SK-N-SH treated with all-trans-retinoic acid at 6 μM for 48 hours (cell line): ENCODE data around the gene ACER1.
A peak's percentile ranks its signal among the peaks of the same experiment; 100 is the strongest.
"Not testable (repeated sequence)": the region's sequence is repeated elsewhere in the genome, so short reads cannot be mapped to it uniquely, and the experiment has no call there.

ENCODE experiments used
- ATAC-seq: fragments of 200-7000 bp; cut with Tn5 transposase; 3 replicates; pipeline ENCODE4 v1.9.1; 2020; ENCODE audit warnings: mild to moderate bottlenecking, moderate library complexity
- ARNTL ChIP-seq: fragments of 450-650 bp; formaldehyde crosslinking; IDR thresholded peaks from 2 replicates; pipeline ENCODE4 v1.5.0; 2020; ENCODE audit warnings: low read depth, mild to moderate bottlenecking, moderate library complexity, borderline replicate concordance
- BACH2 ChIP-seq: fragments of 250-450 bp; sonication (Bioruptor Pico); IDR thresholded peaks from 2 replicates; pipeline ENCODE4 v1.9.0; 2021; ENCODE audit warnings: mild to moderate bottlenecking, borderline replicate concordance
- CREB5 ChIP-seq: fragments of 250-450 bp; sonication (Bioruptor Pico); IDR thresholded peaks from 2 replicates; pipeline ENCODE4 v1.5.1; 2020; ENCODE audit warnings: low read depth, mild to moderate bottlenecking, moderate library complexity
- CSDC2 ChIP-seq: fragments of 250-450 bp; sonication (Bioruptor Pico); IDR thresholded peaks from 2 replicates; pipeline ENCODE4 v1.5.0; 2020; ENCODE audit warnings: mild to moderate bottlenecking, moderate library complexity
- CSRNP3 ChIP-seq: fragments of 250-450 bp; sonication (Bioruptor Pico); IDR thresholded peaks from 2 replicates; pipeline ENCODE4 v1.5.1; 2021; ENCODE audit warnings: mild to moderate bottlenecking, moderate library complexity
- ESRRG ChIP-seq: fragments of 250-450 bp; sonication (Bioruptor Pico); IDR thresholded peaks from 2 replicates; pipeline ENCODE4 v1.6.1; 2021; ENCODE audit warnings: mild to moderate bottlenecking
- GLIS3 ChIP-seq: fragments of 250-450 bp; sonication (Bioruptor Pico); IDR thresholded peaks from 2 replicates; pipeline ENCODE4 v1.5.0; 2020; ENCODE audit warnings: mild to moderate bottlenecking, moderate library complexity
- ISL1 ChIP-seq: fragments of 250-450 bp; sonication (Bioruptor Pico); IDR thresholded peaks from 2 replicates; pipeline ENCODE4 v2.1.2; 2022; ENCODE audit warnings: mild to moderate bottlenecking, moderate library complexity
- POU6F1 ChIP-seq: fragments of 250-450 bp; sonication (Bioruptor Pico); IDR thresholded peaks from 2 replicates; pipeline ENCODE4 v1.8.0; 2021; ENCODE audit warnings: low read depth, mild to moderate bottlenecking, moderate library complexity, borderline replicate concordance
- PPARA ChIP-seq: fragments of 250-450 bp; sonication (Bioruptor Pico); IDR thresholded peaks from 2 replicates; pipeline ENCODE4 v1.5.0; 2020; ENCODE audit warnings: mild to moderate bottlenecking, borderline replicate concordance
- RARB ChIP-seq: fragments of 250-450 bp; sonication (Bioruptor Pico); IDR thresholded peaks from 2 replicates; pipeline ENCODE4 v1.8.0; 2021; ENCODE audit warnings: mild to moderate bottlenecking, moderate library complexity
- SNAI2 ChIP-seq: fragments of 250-450 bp; sonication (Bioruptor Pico); IDR thresholded peaks from 2 replicates; pipeline ENCODE4 v1.5.0; 2020; ENCODE audit warnings: mild to moderate bottlenecking, moderate library complexity
- TCF4 ChIP-seq: fragments of 250-450 bp; sonication (Bioruptor Pico); IDR thresholded peaks from 2 replicates; pipeline ENCODE4 v1.8.0; 2021; ENCODE audit warnings: mild to moderate bottlenecking, moderate library complexity, borderline replicate concordance
- TOX ChIP-seq: fragments of 250-450 bp; sonication (Bioruptor Pico); IDR thresholded peaks from 2 replicates; pipeline ENCODE4 v1.8.0; 2021; ENCODE audit warnings: mild to moderate bottlenecking, moderate library complexity, borderline replicate concordance
- TSHZ2 ChIP-seq: fragments of 250-450 bp; sonication (Bioruptor Pico); IDR thresholded peaks from 2 replicates; pipeline ENCODE4 v1.5.0; 2020; ENCODE audit warnings: mild to moderate bottlenecking, moderate library complexity
- ZFP3 ChIP-seq: fragments of 250-450 bp; sonication (Bioruptor Pico); IDR thresholded peaks from 2 replicates; pipeline ENCODE4 v1.5.0; 2020; ENCODE audit warnings: mild to moderate bottlenecking, moderate library complexity
- ZFP30 ChIP-seq: fragments of 450-650 bp; formaldehyde crosslinking; IDR thresholded peaks from 2 replicates; pipeline ENCODE4 v1.5.0; 2022; ENCODE audit warnings: mild to moderate bottlenecking, moderate library complexity
- ZNF565 ChIP-seq: fragments of 450-650 bp; formaldehyde crosslinking; conservative IDR thresholded peaks from 2 replicates; pipeline ENCODE4 v1.5.0; 2020; ENCODE audit warnings: low read depth, mild to moderate bottlenecking, moderate library complexity
- ZNF70 ChIP-seq: fragments of 450-650 bp; formaldehyde crosslinking; IDR thresholded peaks from 2 replicates; pipeline ENCODE4 v1.5.0; 2020; ENCODE audit warnings: mild to moderate bottlenecking, moderate library complexity
- ZNF8 ChIP-seq: fragments of 450-650 bp; formaldehyde crosslinking; IDR thresholded peaks from 2 replicates; pipeline ENCODE4 v1.5.0; 2020; ENCODE audit warnings: mild to moderate bottlenecking, moderate library complexity
- TF ChIP-seq, protein P1 (sequence below): fragments of 250-450 bp; sonication (Bioruptor Pico); IDR thresholded peaks from 2 replicates; pipeline ENCODE4 v1.8.0; 2020; ENCODE audit warnings: mild to moderate bottlenecking, moderate library complexity, borderline replicate concordance

The ACER1 gene

DNA sequence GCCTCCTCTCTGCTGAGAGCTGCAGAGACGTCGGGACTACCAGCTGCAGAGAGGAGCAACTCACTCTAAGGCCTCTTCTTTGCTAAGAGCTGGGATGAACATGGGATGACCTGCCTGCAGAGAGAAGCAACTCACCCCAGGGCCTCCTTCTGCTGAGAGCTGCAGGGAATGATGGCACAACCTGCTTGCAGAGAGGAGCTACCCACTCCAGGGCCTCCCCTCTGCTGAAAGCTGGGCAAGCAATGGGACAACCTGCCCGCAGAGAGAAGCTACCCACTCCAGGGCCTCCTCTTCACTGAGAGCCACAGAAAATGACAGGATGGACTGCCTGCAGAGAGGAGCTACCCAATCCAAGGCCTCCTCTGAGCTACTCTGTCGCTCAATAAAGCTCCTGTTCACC lies 46.7 kb downstream of the ACER1 start:
- no peak for TF ChIP-seq ZFP30 (CRISPR knock-in tag)
- TF ChIP-seq BACH2: no peak
- TF ChIP-seq ZNF8 (CRISPR knock-in tag): no peak
- TF ChIP-seq ISL1 (CRISPR knock-in tag): no peak
- TF ChIP-seq ZNF565 (CRISPR knock-in tag): no peak
- no peak for ATAC-seq

DNA sequence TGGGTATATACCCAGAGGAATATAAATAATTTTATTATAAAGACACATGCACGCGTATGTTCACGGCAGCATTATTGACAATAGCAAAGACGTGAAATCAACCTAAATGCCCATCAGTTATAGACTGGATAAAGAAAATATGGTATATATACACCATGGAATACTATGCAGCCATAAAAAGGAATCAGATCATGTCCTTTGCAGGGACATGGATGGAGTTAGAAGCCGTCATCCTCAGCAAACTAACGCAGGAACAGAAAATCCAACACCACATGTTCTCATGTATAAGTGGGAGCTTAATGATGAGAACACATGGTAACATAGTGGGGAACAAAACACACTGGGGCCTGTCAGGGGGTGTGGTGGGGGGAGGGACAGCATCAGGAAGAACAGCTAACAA lies 51.0 kb downstream of the ACER1 start:
- not testable (repeated sequence) for ATAC-seq

DNA sequence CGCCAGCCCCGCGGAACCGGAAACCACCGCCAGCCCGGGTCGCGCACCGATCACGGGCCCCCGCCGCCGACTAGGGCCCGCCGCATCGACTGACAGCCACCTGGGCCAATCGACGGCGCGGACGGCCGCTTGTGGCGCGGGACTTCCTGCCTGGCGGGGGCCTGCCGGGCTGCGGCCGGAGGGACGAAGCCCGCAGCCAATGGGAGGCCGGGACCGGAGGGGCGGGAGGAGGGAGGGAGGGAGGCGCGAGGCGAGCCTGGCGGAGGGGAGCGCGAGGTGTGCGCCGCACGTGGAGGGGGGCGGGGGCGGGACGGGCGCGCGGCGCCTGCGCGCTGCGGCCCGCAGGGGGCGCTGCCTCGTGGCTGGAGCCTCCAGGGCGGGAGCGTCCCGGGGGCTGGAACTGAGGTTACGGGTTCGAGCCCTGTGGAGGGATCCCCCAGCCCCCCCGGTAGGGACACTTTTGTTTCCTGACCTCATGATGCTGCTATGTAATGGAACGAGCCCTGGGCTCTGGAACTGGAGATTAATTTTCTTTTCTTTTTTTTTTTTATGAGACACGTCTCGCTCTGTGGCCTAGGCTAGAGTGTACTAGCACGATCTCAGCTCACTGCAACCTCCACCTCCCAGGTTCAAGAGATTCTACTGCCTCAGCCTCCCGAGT lies 53.4 kb downstream of the ACER1 start, which contains the start of gene MLLT1:
TSS of gene MLLT1 (minus strand) at position 45 of the 661 bp plus-strand sequence. CDS start 191 bp downstream, outside the sequence.
- TF ChIP-seq ARNTL (CRISPR knock-in tag): no peak
- no peak for TF ChIP-seq BACH2
- no peak for TF ChIP-seq ZNF565 (CRISPR knock-in tag)
- TF ChIP-seq CREB5 (CRISPR knock-in tag): no peak
- TF ChIP-seq TSHZ2: no peak
- TF ChIP-seq ZNF8 (CRISPR knock-in tag): no peak
- no peak for TF ChIP-seq TOX
- TF ChIP-seq CSRNP3 (CRISPR knock-in tag): no peak
- TF ChIP-seq RARB (CRISPR knock-in tag): no peak
- TF ChIP-seq ZFP30 (CRISPR knock-in tag): no peak
- TF ChIP-seq ZFP3 (CRISPR knock-in tag): no peak
- no peak for TF ChIP-seq GLIS3
- TF ChIP-seq CSDC2 (CRISPR knock-in tag): no peak
- no peak for TF ChIP-seq ESRRG
- no peak for TF ChIP-seq ZNF70 (CRISPR knock-in tag)
- no peak for TF ChIP-seq ISL1 (CRISPR knock-in tag)
- no peak for TF ChIP-seq TCF4
- TF ChIP-seq SNAI2: no peak
- no peak for TF ChIP-seq POU6F1
- TF ChIP-seq, protein P1, sequence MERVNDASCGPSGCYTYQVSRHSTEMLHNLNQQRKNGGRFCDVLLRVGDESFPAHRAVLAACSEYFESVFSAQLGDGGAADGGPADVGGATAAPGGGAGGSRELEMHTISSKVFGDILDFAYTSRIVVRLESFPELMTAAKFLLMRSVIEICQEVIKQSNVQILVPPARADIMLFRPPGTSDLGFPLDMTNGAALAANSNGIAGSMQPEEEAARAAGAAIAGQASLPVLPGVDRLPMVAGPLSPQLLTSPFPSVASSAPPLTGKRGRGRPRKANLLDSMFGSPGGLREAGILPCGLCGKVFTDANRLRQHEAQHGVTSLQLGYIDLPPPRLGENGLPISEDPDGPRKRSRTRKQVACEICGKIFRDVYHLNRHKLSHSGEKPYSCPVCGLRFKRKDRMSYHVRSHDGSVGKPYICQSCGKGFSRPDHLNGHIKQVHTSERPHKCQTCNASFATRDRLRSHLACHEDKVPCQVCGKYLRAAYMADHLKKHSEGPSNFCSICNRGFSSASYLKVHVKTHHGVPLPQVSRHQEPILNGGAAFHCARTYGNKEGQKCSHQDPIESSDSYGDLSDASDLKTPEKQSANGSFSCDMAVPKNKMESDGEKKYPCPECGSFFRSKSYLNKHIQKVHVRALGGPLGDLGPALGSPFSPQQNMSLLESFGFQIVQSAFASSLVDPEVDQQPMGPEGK (CRISPR knock-in tag): no peak
- peak; percentile 100 for ATAC-seq

DNA sequence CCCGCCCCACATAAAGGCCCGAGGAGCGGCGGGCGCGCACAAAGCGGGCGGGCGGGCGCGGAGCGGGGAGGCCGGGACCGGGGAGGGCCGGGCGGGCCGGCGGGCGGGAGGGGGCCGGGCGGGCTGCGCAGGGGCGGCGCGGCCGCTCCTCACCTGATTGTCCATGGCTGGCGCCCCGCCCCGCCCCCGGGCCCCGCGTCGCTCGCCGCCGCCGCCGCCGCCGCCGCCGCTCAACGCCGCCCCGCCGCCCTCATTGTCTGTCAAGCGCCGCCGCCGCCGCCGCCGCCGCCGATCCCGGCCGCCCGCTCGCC lies 53.8 kb downstream of the ACER1 start:
- no peak for ATAC-seq
- TF ChIP-seq TOX (no peak), ZFP3 (CRISPR knock-in tag) (no peak), ZNF8 (CRISPR knock-in tag) (no peak), CREB5 (CRISPR knock-in tag) (no peak), BACH2 (no peak), ZNF70 (CRISPR knock-in tag) (no peak), TCF4 (no peak), GLIS3 (no peak), PPARA (CRISPR knock-in tag) (no peak), SNAI2 (no peak)
